Right lobe of liver (tissue), 6 donors: ENCODE measurements around the gene CMTM7. TPM values are rescaled to one million over a fixed set of nuclear protein-coding genes. Genes with fewer than 3 reads are reported as not detected.
"Not testable (repeated sequence)": the region's sequence is repeated elsewhere in the genome, so short reads cannot be mapped to it uniquely, and the experiment has no call there.

Experiments used
- ATAC-seq, 4 donors: fragments of 200-7000 bp; cut with Tn5 transposase; one replicate each; pipeline ENCODE4 v1.9.1; 2020; ENCODE audit warnings: mild to moderate bottlenecking in 4 of 4, moderate library complexity in 4 of 4
- DNase-seq, 3 donors: peaks; one replicate each; pipeline ENCODE4 v3.0.0-alpha.2; 2020
- H3K27ac ChIP-seq, 3 donors: fragments of 200-600 bp; one replicate each; pipeline ENCODE4 v1.8.0; 2022
- H3K27me3 ChIP-seq, 2 donors: fragments of 200-600 bp; one replicate each; pipeline ENCODE4 v1.8.0; 2022
- H3K36me3 ChIP-seq, 4 donors: fragments of 200-600 bp; sonication (generic) in 1 of 4; one replicate each; pipeline versions ENCODE4 v1.5.1 to v1.8.0; 2017 to 2022; ENCODE audit warnings: control low read depth in 1 of 4
- H3K4me1 ChIP-seq, 4 donors: fragments of 200-600 bp; sonication (generic) in 1 of 4; one replicate each; pipeline versions ENCODE4 v1.5.1 to v1.8.0; 2017 to 2022; ENCODE audit warnings: control low read depth in 1 of 4
- H3K4me3 ChIP-seq, 3 donors: fragments of 200-600 bp; one replicate each; pipeline ENCODE4 v1.8.0; 2022
- H3K9me3 ChIP-seq, 4 donors: fragments of 200-600 bp; sonication (generic) in 1 of 4; one replicate each; pipeline versions ENCODE4 v1.5.1 to v1.8.0; 2017 to 2022; ENCODE audit warnings: control low read depth in 1 of 4
- CTCF ChIP-seq, 4 donors: fragments of 200-600 bp in 3 of 4; fragments of 450-650 bp in 1 of 4; IDR thresholded peaks; one replicate each; pipeline versions ENCODE4 v1.5.1 to v1.8.0; 2016 to 2022; ENCODE audit warnings: antibody characterized with exemption in 4 of 4, mild to moderate bottlenecking in 2 of 4
- POLR2A ChIP-seq: fragments of 450-650 bp; IDR thresholded peaks from one replicate; pipeline ENCODE4 v1.6.1; 2017; ENCODE audit warnings: antibody characterized with exemption, mild to moderate bottlenecking
- WGBS: methylation state at CpG from one replicate; pipeline ENCODE4 v1.1.6; 2018; ENCODE audit warnings: low coverage, low lambda C conversion rate; ENCODE audit not compliant: insufficient coverage; ENCODE audit errors: missing lambda C conversion rate; 5-methylcytosine and 5-hydroxymethylcytosine counted together
- intact Hi-C, 2 donors: fragments of 100-400 bp; cut with DNase I; formaldehyde crosslinking; loops; one replicate each; pipeline versions ENCODE4 v1.11.2 to v1.14.1; 2022
- total RNA-seq, 6 experiments: library from RNA; depleted of rRNA in 2 of 6; stranded (reverse); fragments of >200 nt in 2 of 6; fragmentation: NEBNext Ultra II Directional in 3 of 6; extraction: Animal tissue kit (Norgen Biotek cat#: 25700) in 3 of 6; gene quantifications; one replicate each; pipeline versions ENCODE4 v1.1.0 to v1.2.4, GENCODE V29; 2016 to 2023
- donor health status: DM: no; HTN: yes; CAD: no.
- donor health status: DM: no; HTN: no; CAD: no.
- donor health status: DM: no; HTN: no; CAD: no.
- donor health status: DM: no; HTN: yes; CAD: no.
- donor health status: DM: no; HTN: yes; CAD: no.

CMTM7 gene
- total RNA-seq, 6 experiments from 2014 or later = 2.7 to 9.8 (median 5.0) TPM

GRCh38 chr3:32438596-32439344 lies 47.1 kb downstream of the CMTM7 start:
- 63% methylated on average over 9 of the region's 10 CpGs for WGBS
- H3K36me3 ChIP-seq = no peaks in the 10 kb centered on the region
- H3K27ac ChIP-seq = no peak overlapping the region
- H3K4me3 ChIP-seq = no peak overlapping the region
- DNase-seq (no peak), ATAC-seq (peak in 3 of 4 donors; percentile 44 to 62 (median 60))
- no peaks in the 10 kb centered on the region for H3K9me3 ChIP-seq
- TF ChIP-seq CTCF (IDR thresholded peaks at IDR 0.05) (no peak), POLR2A (no peak)
- intact Hi-C loops = no loop called here
- no peaks in the 10 kb centered on the region for H3K4me1 ChIP-seq
- H3K27me3 ChIP-seq = no peaks in the 10 kb centered on the region

GRCh38 chr3:32439421-32439820 lies 47.8 kb downstream of the CMTM7 start:
- not testable (repeated sequence) for DNase-seq, H3K27ac ChIP-seq, H3K9me3 ChIP-seq

GRCh38 chr3:32440611-32441350 lies 49.1 kb downstream of the CMTM7 start:
- intact Hi-C loops = loop anchor here in 1 of 2 donors (10.0 kb wide), 1 partner anchor 56 kb away; no protein-coding TSS in a partner anchor
- no peak overlapping the region for H3K27ac ChIP-seq
- no peak for TF ChIP-seq POLR2A
- no peak for TF ChIP-seq CTCF (IDR thresholded peaks at IDR 0.05)
- H3K9me3 ChIP-seq = no peaks in the 10 kb centered on the region
- H3K4me1 ChIP-seq = no peaks in the 10 kb centered on the region
- H3K27me3 ChIP-seq = no peaks in the 10 kb centered on the region
- WGBS = 78% methylated on average over 9 of the region's 10 CpGs
- DNase-seq = no peak
- no peak for ATAC-seq
- no peaks in the 10 kb centered on the region for H3K36me3 ChIP-seq
- no peak overlapping the region for H3K4me3 ChIP-seq

More at GRCh38 chr3:32439421-32439820, 47.8 kb downstream of the CMTM7 start:
- H3K4me1 ChIP-seq, intact Hi-C loops, H3K4me3 ChIP-seq, H3K27me3 ChIP-seq, ATAC-seq, H3K36me3 ChIP-seq: not testable (repeated sequence)
- 88% methylated on average over 4 of the region's 4 CpGs for WGBS

- WGBS = 95% methylated on average over 3 of the region's 3 CpGs
- ATAC-seq (no peak), DNase-seq (no peak)
- Histone ChIP-seq H3K4me3 (no peak overlapping the region), H3K27ac (no peak overlapping the region), H3K9me3 (no peaks in the 10 kb centered on the region), H3K27me3 (no peaks in the 10 kb centered on the region), H3K4me1 (no peaks in the 10 kb centered on the region), H3K36me3 (no peaks in the 10 kb centered on the region)
- TF ChIP-seq CTCF (IDR thresholded peaks at IDR 0.05) (no peak), POLR2A (no peak)
- intact Hi-C loops = loop anchor here in 1 of 2 donors (10.0 kb wide), 1 partner anchor 58 kb away; no protein-coding TSS in a partner anchor
Measured at GRCh38 chr3:32442766-32443165, 51.1 kb downstream of the CMTM7 start.

- Histone ChIP-seq H3K4me3 (no peak overlapping the region), H3K27ac (no peak overlapping the region), H3K4me1 (no peaks in the 10 kb centered on the region), H3K36me3 (no peaks in the 10 kb centered on the region), H3K27me3 (no peaks in the 10 kb centered on the region), H3K9me3 (no peaks in the 10 kb centered on the region)
- 67% methylated on average over 1 of the region's 1 CpG for WGBS
- no peak for ATAC-seq
- DNase-seq = no peak
- intact Hi-C loops = loop anchor here in 1 of 2 donors (10.0 kb wide), 1 partner anchor 59 kb away; no protein-coding TSS in a partner anchor
- no peak for TF ChIP-seq POLR2A
Measured at GRCh38 chr3:32443478-32443877, 51.8 kb downstream of the CMTM7 start.
